ELF-1 (cell line): ENCODE measurements around the gene CCDC116.
A peak's percentile ranks its signal among the peaks of the same experiment; 100 is the strongest.
"Not testable (repeated sequence)": the region's sequence is repeated elsewhere in the genome, so short reads cannot be mapped to it uniquely, and the experiment has no call there.

Source experiments
- DNase-seq: peaks from one replicate; pipeline ENCODE4 v3.0.0-alpha.2; 2016; ENCODE audit warnings: low read depth, low spot score

The CCDC116 gene

GRCh38 chr22:21650823-21651520 is 18.4 kb downstream of the CCDC116 start:
- DNase-seq: no peak

GRCh38 chr22:21651521-21652009 is 19.0 kb downstream of the CCDC116 start:
- no peak for DNase-seq

- DNase-seq: peak; percentile 94
Measured at GRCh38 chr22:21652010-21652546, 19.5 kb downstream of the CCDC116 start.

GRCh38 chr22:21652547-21653545 is 20.3 kb downstream of the CCDC116 start:
- DNase-seq: peak; percentile 97

- DNase-seq: no peak
Measured at GRCh38 chr22:21657020-21657359, 24.4 kb downstream of the CCDC116 start.

- peak; percentile 88 for DNase-seq
Measured at GRCh38 chr22:21657360-21658032, 24.9 kb downstream of the CCDC116 start.

- no peak for DNase-seq
Measured at GRCh38 chr22:21659864-21660525, 27.4 kb downstream of the CCDC116 start.

- no peak for DNase-seq
Measured at GRCh38 chr22:21660904-21661303, 28.3 kb downstream of the CCDC116 start.

- no peak for DNase-seq
Measured at GRCh38 chr22:21661991-21662390, 29.4 kb downstream of the CCDC116 start.

- DNase-seq: no peak
Measured at GRCh38 chr22:21663738-21664137, 31.2 kb downstream of the CCDC116 start.

- DNase-seq: peak; percentile 44
Measured at GRCh38 chr22:21665047-21665851, 32.7 kb downstream of the CCDC116 start.

GRCh38 chr22:21666786-21667185 is 34.2 kb downstream of the CCDC116 start:
- peak; percentile 41 for DNase-seq

- peak; percentile 75 for DNase-seq
Measured at GRCh38 chr22:21669026-21669425, 36.5 kb downstream of the CCDC116 start.

GRCh38 chr22:21672107-21672629 is 39.6 kb downstream of the CCDC116 start:
- DNase-seq: no peak

GRCh38 chr22:21673534-21674321 is 41.2 kb downstream of the CCDC116 start:
- no peak for DNase-seq

GRCh38 chr22:21674638-21675245 is 42.2 kb downstream of the CCDC116 start:
- no peak for DNase-seq

- no peak for DNase-seq
Measured at GRCh38 chr22:21677606-21678443, 45.3 kb downstream of the CCDC116 start.

- not testable (repeated sequence) for DNase-seq
Measured at GRCh38 chr22:21678842-21679241, 46.3 kb downstream of the CCDC116 start.
